LNCAP (cell line): ENCODE results near the gene MXRA7.

Source experiments
- TF ChIP-seq, protein P1 (sequence below): fragments of 450-650 bp; IDR thresholded peaks from 2 replicates; pipeline ENCODE4 v1.5.1; 2017; ENCODE audit warnings: mild to moderate bottlenecking

The MXRA7 gene

DNA sequence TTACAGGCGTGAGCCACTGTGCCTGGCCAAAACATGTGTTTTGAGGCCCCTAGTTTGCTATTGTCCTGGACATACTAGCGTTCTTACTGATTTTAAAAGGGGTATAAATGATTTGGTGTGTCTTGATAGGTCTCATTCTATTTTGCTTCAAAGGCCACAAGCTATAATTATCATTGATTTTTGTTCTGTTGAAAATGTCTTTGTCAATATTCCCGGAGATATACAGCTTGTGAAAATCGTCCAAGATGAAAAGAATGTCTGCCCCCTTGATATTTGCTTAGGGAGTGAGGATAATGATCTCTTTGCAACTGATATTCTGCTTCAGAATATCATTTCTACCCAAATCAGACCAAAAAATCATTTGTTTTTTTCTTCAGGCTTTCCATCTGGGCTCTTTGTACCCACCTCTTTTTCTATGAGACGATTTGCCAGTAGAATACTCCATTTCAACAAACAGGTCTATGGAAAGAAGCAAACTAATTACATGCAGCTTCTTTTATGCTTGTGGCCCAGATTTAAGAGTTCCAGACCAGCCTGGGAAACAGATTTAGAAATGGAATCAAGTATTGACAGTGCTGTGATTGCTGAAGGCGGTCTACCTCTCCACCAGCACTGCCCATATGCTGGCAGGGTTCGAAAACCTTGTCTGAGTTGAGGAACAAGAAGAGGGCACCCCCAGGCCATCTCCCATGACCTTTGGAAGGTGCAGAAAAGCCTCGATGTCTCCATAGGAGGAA lies 53.1 kb downstream of the MXRA7 start:
- TF ChIP-seq, protein P1, sequence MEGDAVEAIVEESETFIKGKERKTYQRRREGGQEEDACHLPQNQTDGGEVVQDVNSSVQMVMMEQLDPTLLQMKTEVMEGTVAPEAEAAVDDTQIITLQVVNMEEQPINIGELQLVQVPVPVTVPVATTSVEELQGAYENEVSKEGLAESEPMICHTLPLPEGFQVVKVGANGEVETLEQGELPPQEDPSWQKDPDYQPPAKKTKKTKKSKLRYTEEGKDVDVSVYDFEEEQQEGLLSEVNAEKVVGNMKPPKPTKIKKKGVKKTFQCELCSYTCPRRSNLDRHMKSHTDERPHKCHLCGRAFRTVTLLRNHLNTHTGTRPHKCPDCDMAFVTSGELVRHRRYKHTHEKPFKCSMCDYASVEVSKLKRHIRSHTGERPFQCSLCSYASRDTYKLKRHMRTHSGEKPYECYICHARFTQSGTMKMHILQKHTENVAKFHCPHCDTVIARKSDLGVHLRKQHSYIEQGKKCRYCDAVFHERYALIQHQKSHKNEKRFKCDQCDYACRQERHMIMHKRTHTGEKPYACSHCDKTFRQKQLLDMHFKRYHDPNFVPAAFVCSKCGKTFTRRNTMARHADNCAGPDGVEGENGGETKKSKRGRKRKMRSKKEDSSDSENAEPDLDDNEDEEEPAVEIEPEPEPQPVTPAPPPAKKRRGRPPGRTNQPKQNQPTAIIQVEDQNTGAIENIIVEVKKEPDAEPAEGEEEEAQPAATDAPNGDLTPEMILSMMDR = no peak

DNA sequence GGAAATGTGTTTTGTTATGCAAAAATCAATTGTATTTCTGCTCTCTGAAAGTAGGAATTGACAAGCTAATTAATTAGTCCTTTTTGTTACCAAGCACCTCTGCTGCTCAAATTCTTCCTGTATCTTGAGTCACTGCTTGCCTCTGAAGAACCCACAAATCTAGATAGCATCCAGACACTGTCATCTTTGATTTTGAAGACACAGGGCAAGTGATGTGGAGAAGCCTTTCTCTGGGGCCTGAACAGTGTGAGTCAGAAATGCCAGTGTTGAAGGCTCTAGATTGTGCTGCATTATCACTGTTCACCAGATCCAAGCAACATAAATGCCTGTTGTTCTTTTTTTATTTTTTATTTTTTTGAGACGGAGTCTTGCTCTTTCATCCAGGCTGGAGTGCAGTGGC lies 56.4 kb downstream of the MXRA7 start:
- TF ChIP-seq, protein P1 = no peak

DNA sequence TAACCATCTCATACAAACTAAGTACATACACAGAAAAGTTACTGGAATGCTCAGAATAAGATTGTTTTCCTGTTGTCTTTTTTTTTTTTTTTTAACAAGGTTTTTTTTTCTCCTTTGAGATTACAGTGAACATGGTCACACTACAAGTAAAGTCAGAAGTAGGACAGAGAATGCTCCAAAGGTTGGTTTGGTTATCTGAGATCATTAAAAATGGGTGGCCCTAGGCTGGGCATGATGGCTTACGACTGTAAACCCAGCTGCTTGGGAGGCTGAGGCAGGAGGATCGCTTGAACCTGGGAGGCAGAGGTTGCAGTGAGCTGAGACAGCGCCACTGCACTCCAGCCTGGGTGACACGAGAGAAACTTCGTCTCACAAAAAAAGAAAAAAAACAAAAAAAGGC lies 60.3 kb downstream of the MXRA7 start:
- TF ChIP-seq, protein P1 = no peak

DNA sequence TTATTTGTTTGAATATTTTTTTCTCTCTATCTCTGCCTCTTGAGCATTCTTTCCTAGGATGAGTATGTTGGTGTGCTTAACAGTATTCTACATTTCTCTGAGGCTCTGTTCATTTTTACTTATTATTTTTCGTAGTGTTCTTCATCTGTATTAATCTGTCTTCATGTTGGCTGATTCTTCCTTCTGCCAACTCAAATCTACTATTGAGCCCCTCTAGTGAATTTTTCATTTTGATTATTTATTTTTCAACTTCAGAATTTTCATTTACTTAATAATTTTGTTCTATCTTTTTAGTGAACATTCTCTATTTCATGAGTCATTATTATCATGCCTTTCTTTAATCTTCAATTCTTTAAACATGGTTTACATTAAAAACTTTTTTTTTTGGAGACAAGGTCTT lies 64.1 kb downstream of the MXRA7 start:
- TF ChIP-seq, protein P1 = no peak

DNA sequence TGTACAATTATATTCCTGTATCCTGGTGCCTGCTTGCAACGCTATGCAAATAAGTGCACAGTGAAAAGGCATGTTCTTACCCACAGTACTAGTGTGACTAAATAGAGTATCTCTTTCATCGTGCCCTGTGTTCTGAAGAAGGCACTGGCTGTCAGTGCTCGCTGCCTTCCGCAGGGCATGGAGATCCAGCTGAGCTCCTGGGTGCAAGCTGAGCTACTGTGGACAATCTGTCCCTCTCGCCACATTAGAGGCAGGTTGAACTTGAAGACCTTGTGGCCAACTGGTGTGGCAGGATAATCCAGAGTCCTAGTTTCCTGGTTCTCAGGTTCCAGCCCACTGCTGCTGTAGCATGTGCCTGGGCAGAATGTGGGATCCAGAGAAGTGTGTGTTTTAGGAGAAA lies 65.3 kb downstream of the MXRA7 start:
- TF ChIP-seq, protein P1 = no peak

DNA sequence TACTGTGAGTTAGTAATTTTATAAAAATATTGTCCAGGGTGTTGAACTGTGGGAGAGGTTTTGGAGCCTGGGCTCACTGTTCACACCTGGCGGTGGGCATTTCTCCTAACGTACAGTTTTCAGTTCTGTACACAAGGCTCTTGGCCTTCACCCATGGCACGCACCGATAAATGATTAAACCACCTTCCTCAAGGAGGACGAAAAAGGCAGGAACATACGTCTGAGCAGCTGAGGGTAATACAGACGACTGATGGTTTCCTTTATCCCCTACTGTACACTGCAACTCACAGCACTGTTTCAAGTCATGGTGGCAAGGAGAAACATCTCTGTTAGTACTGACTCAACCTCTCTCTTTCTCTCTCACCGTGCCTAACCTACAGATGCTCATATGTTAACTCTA lies 65.8 kb downstream of the MXRA7 start:
- TF ChIP-seq, protein P1 = no peak

DNA sequence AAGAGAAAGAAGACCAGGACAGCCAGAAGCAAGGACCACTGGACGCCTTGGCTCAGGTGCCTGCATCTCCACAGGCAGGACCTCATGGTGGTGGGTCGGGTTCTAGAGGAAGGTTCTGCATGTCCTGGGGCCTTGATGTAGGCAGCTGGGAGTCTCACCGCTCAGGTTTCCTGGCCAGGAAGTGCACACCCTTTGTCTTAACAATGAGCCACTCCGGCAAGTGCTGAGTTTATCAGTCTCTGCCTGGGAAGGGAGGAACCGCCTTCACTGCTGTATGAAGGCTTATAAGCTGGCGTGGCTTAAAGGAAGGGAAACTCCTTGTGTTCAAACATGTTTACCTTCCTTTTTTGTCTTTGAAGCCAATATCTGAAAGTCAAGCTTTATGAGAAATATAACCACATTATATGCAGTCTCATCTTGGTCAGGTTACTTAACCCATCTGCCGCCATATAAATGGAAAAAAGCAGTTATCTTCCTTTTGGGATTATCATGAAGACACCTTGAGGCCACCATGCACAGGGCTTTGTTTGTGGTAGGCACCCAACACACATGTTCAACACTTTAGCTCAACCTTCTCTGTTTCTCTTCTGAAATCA lies 67.1 kb downstream of the MXRA7 start, which contains the start of gene ST6GALNAC1:
ST6GALNAC1 (minus strand) TSS at position 205 of the 596 bp plus-strand sequence; CDS start at position 86, 119 bp downstream.
- TF ChIP-seq, protein P1 = no peak
